ENCODE data around the gene POU2AF3. TPM values are rescaled to one million over a fixed set of nuclear protein-coding genes. Genes with fewer than 3 reads are reported as not detected.

The POU2AF3 gene
- total and polyA plus RNA-seq, 10 of the 15 experiments (the other 5 are each of a cell fraction or from before 2014, with no cell fraction given) = 0.17 TPM; not detected in 8

DNA sequence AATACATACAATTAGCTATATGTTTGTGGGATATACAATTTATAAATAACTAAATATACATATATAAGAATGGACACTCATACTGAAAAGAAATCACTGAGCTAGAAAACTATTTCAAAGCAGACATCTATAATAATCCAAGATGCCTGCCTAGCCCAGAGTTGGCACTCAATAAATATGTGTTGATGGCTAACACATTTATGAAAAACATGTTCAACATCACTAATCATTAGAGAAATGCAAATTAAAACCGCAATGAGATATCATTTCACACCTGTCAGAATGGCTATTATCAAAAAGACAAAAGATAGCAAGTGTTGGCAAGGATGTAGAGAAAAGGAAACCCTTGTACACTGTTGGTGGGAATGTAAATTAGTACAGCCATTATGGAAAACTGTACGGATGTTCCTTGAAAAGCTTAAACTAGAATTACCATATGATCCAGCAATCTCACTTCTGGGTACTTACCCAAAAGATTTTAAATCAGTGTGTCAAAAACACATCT lies 50.9 kb downstream of the POU2AF3 start (continued):
- TF ChIP-seq EZH2 (IDR thresholded peaks at IDR 0.05; ENCODE audit: borderline replicate concordance, control insufficient read depth, low read depth, low read length) (no peak), SMAD1 (IDR thresholded peaks at IDR 0.05; ENCODE audit: low read depth, partially characterized antibody) (no peak), CHD4 (IDR thresholded peaks at IDR 0.05) (no peak), NFYA (IDR thresholded peaks at IDR 0.05; ENCODE audit: borderline replicate concordance, low read depth, low read length) (no peak), RELA (IDR thresholded peaks at IDR 0.05; ENCODE audit: borderline replicate concordance, partially characterized antibody) (no peak), ZSCAN29 (IDR thresholded peaks at IDR 0.05) (no peak), FOS (IDR thresholded peaks at IDR 0.05; ENCODE audit: borderline replicate concordance, extremely low read depth, insufficient read length) (no peak), SMAD5 (IDR thresholded peaks at IDR 0.05; ENCODE audit: low read depth) (no peak), MYC (IDR thresholded peaks at IDR 0.05; ENCODE audit: insufficient read depth, insufficient read length, insufficient replicate concordance, low read length, severe bottlenecking) (no peak), ZNF207 (IDR thresholded peaks at IDR 0.05; ENCODE audit: borderline replicate concordance) (no peak), LARP7 (IDR thresholded peaks at IDR 0.05) (no peak), MTA2 (IDR thresholded peaks at IDR 0.05; ENCODE audit: low read depth) (peak; percentile 69; the same call in 1 of the 2 replicates), BHLHE40 (IDR thresholded peaks at IDR 0.05; ENCODE audit: borderline replicate concordance in 1 of 2, low read depth in 2 of 2, low read length in 1 of 2) (0 out of 4 replicates have a peak, but pooled peaks of 1 of the 2 experiments have one; percentile 8), FOXM1 (IDR thresholded peaks at IDR 0.05; ENCODE audit: low read depth, low read length) (no peak), GATAD2B (conservative IDR thresholded peaks at IDR 0.05; ENCODE audit: low read depth) (no peak), KDM1A (IDR thresholded peaks at IDR 0.05; ENCODE audit: borderline replicate concordance) (no peak)
- TF ChIP-seq, protein P1, sequence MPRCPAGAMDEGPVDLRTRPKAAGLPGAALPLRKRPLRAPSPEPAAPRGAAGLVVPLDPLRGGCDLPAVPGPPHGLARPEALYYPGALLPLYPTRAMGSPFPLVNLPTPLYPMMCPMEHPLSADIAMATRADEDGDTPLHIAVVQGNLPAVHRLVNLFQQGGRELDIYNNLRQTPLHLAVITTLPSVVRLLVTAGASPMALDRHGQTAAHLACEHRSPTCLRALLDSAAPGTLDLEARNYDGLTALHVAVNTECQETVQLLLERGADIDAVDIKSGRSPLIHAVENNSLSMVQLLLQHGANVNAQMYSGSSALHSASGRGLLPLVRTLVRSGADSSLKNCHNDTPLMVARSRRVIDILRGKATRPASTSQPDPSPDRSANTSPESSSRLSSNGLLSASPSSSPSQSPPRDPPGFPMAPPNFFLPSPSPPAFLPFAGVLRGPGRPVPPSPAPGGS (IDR thresholded peaks at IDR 0.05; ENCODE audit: borderline replicate concordance, insufficient read depth, low read depth, low read length, poor library complexity, severe bottlenecking) = no peak
- TF ChIP-seq, protein P2, sequence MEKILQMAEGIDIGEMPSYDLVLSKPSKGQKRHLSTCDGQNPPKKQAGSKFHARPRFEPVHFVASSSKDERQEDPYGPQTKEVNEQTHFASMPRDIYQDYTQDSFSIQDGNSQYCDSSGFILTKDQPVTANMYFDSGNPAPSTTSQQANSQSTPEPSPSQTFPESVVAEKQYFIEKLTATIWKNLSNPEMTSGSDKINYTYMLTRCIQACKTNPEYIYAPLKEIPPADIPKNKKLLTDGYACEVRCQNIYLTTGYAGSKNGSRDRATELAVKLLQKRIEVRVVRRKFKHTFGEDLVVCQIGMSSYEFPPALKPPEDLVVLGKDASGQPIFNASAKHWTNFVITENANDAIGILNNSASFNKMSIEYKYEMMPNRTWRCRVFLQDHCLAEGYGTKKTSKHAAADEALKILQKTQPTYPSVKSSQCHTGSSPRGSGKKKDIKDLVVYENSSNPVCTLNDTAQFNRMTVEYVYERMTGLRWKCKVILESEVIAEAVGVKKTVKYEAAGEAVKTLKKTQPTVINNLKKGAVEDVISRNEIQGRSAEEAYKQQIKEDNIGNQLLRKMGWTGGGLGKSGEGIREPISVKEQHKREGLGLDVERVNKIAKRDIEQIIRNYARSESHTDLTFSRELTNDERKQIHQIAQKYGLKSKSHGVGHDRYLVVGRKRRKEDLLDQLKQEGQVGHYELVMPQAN (conservative IDR thresholded peaks at IDR 0.05) = no peak
- TF ChIP-seq, protein P3, sequence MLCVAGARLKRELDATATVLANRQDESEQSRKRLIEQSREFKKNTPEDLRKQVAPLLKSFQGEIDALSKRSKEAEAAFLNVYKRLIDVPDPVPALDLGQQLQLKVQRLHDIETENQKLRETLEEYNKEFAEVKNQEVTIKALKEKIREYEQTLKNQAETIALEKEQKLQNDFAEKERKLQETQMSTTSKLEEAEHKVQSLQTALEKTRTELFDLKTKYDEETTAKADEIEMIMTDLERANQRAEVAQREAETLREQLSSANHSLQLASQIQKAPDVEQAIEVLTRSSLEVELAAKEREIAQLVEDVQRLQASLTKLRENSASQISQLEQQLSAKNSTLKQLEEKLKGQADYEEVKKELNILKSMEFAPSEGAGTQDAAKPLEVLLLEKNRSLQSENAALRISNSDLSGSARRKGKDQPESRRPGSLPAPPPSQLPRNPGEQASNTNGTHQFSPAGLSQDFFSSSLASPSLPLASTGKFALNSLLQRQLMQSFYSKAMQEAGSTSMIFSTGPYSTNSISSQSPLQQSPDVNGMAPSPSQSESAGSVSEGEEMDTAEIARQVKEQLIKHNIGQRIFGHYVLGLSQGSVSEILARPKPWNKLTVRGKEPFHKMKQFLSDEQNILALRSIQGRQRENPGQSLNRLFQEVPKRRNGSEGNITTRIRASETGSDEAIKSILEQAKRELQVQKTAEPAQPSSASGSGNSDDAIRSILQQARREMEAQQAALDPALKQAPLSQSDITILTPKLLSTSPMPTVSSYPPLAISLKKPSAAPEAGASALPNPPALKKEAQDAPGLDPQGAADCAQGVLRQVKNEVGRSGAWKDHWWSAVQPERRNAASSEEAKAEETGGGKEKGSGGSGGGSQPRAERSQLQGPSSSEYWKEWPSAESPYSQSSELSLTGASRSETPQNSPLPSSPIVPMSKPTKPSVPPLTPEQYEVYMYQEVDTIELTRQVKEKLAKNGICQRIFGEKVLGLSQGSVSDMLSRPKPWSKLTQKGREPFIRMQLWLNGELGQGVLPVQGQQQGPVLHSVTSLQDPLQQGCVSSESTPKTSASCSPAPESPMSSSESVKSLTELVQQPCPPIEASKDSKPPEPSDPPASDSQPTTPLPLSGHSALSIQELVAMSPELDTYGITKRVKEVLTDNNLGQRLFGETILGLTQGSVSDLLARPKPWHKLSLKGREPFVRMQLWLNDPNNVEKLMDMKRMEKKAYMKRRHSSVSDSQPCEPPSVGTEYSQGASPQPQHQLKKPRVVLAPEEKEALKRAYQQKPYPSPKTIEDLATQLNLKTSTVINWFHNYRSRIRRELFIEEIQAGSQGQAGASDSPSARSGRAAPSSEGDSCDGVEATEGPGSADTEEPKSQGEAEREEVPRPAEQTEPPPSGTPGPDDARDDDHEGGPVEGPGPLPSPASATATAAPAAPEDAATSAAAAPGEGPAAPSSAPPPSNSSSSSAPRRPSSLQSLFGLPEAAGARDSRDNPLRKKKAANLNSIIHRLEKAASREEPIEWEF (IDR thresholded peaks at IDR 0.05; ENCODE audit: insufficient replicate concordance, low read depth, low read length) = no peak
- TF ChIP-seq, protein P4, sequence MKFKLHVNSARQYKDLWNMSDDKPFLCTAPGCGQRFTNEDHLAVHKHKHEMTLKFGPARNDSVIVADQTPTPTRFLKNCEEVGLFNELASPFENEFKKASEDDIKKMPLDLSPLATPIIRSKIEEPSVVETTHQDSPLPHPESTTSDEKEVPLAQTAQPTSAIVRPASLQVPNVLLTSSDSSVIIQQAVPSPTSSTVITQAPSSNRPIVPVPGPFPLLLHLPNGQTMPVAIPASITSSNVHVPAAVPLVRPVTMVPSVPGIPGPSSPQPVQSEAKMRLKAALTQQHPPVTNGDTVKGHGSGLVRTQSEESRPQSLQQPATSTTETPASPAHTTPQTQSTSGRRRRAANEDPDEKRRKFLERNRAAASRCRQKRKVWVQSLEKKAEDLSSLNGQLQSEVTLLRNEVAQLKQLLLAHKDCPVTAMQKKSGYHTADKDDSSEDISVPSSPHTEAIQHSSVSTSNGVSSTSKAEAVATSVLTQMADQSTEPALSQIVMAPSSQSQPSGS (IDR thresholded peaks at IDR 0.05; ENCODE audit: low read length) = no peak
